ENCODE measurements around the gene CPT1C.
"Not testable (repeated sequence)": the region's sequence is repeated elsewhere in the genome, so short reads cannot be mapped to it uniquely, and the experiment has no call there.

The CPT1C gene

DNA sequence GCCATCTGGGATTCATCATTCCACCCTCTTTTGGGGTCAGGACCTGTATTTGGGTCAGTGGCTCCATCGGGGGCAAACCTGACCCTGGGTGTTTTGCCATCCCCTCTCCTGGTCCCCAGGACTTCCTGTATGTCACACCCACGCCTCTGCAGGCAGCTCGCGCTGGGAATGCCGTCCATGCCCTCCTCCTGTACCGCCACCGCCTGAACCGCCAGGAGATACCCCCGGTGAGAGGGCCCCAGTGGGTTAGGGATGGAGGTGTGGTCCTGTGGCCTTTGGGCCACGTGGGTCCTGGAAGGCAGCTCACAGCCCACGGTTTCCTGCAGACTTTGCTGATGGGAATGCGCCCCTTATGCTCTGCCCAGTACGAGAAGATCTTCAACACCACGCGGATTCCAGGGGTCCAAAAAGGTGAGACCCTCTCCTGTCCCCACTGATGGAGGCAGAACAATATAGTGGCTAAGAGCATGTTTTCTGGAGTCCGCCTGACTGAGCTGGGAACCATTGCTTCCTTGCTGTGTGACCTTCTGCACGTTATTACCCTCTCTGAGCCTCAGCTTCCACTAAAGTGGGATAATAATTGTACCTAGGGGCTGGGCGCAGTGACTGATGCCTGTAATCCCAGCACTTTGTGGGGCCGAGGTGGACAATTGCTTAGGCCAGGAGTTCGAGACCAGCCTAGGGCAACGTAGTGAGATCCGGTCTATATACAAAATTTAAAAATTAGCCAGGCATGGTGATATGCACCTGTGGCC, 14.1 kb downstream of the CPT1C start:
- no peak for DNase-seq (ENCODE audit: low read depth in 3 of 3)

GRCh38 chr19:49705919-49706318, 15.0 kb downstream of the CPT1C start:
- DNase-seq (ENCODE audit: low read depth in 3 of 3), result no peak

GRCh38 chr19:49710372-49710951, 19.5 kb downstream of the CPT1C start:
- no peak for DNase-seq (ENCODE audit: low read depth in 3 of 3)

DNA sequence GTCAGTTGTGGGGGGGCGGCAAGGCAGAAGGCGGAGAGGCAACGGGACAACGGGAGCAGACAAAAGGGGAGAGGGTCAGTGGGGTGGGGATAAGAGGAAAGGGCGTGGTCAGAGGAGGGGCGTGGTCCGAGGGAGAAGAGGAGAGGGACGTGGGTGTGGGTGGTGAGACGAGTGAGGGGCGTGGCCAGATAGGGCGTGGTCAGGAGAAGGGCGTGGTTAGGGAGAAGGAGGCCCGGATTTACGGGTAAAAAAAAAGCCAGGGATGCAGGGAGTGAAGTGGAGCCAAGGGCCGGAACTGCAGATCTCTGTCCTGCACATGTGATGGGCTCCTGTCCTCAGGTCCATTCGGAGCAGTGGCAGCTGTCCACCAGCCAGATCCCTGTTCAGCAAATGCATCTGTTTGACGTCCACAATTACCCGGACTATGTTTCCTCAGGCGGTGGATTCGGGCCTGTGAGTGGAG, 21.5 kb downstream of the CPT1C start:
- no peak for DNase-seq (ENCODE audit: low read depth in 3 of 3)

DNA sequence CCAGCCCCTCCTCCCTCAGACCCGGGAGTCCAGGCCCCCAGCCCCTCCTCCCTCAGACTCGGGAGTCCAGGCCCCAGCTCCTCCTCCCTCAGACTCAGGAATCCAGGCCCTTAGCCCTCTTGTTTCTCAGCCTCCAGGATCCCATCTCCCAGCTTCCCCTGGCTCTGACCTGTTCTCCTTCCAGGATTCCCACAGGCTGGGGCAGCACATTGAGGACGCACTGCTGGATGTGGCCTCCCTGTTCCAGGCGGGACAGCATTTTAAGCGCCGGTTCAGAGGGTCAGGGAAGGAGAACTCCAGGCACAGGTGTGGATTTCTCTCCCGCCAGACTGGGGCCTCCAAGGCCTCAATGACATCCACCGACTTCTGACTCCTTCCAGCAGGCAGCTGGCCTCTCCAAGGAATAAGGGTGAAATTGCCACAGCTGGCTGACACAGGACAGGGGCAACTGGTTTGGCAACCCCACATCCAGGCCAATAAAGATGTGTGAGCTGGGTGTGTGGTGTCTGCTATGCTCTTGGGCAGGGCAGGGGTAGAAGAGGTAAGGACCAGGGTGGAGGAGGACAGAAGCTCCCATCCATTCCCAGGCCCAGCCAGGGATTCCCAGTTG, 22.4 kb downstream of the CPT1C start:
- no peak for DNase-seq (ENCODE audit: low read depth in 3 of 3)

DNA sequence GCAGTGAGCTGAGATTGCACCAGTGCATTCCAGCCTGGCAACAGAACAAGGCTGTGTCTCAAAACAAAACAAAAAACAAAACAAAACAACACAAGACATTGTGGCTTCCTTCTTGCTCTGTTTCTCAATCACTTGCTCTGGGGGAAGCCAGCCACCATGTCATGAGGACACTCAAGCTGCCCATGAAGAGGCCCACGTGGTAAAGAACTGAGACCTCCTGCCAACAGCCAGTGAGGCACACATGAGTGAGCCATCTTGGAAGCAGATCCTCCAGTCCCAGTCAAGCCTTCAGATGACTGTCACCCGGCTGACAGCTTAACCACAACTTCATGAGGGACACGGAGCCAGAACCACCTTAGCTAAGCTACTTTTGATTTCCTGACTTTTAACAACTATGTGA, 25.2 kb downstream of the CPT1C start:
- no peak for DNase-seq (ENCODE audit: low read depth in 3 of 3)

DNA sequence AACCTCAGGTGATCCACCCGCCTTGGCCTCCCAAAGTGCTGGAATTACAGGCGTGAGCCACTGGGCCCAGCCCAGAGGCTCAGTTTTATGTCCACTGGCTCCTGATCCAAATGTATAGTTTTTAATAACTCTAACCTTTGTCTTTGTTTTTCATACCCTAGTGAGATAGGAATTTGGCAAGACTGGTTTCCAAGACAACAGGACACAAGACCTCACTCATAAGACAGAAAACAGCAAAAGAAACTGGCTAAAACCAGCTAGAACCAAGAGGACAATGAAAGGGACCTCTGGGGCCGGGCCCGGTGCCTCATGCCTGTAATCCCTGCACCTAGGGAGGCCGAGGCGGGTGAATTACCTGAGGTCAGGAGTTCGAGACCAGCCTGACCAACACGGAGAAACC, 27.6 kb downstream of the CPT1C start:
- no peak for DNase-seq (ENCODE audit: low read depth in 3 of 3)

DNA sequence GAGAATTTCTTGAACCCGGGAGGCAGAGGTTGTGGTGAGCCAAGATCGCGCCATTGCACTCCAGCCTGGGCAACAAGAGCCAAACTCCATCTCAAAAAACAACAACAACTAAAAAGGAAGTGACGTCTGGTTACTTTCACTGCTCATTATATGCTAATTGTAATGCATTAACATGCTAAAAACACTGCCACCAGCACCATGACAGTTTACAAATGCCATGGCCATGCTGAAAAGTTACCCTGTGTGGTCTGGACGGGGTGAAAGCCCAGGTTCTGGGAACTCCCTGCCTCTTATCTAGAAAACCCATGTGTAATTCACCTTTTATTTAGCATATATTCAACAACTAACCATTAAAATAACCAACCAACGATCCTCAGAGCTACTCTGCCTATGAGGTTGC, 28.1 kb downstream of the CPT1C start:
- DNase-seq (ENCODE audit: low read depth in 3 of 3), result no peak

DNA sequence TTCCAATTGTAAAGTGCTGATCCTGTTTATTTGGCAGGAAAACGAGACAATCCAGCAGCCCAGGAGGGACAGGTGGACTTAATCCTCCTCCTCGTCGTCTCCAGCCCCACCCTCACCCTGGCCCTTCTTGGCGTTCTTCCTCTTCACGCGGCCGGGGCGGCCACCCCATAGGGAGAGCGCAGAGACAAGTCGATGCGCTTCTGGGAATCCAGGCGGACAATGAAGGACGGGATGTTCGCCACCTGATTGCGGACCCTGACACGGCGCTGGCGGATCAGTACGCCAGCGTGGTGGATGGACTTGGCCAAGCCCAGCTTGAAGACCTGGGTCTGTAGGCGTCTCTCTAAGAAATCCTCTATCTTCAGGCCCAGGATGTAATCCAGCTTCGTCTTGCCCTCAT, 28.5 kb downstream of the CPT1C start:
- not testable (repeated sequence) for DNase-seq (ENCODE audit: low read depth in 3 of 3)

DNA sequence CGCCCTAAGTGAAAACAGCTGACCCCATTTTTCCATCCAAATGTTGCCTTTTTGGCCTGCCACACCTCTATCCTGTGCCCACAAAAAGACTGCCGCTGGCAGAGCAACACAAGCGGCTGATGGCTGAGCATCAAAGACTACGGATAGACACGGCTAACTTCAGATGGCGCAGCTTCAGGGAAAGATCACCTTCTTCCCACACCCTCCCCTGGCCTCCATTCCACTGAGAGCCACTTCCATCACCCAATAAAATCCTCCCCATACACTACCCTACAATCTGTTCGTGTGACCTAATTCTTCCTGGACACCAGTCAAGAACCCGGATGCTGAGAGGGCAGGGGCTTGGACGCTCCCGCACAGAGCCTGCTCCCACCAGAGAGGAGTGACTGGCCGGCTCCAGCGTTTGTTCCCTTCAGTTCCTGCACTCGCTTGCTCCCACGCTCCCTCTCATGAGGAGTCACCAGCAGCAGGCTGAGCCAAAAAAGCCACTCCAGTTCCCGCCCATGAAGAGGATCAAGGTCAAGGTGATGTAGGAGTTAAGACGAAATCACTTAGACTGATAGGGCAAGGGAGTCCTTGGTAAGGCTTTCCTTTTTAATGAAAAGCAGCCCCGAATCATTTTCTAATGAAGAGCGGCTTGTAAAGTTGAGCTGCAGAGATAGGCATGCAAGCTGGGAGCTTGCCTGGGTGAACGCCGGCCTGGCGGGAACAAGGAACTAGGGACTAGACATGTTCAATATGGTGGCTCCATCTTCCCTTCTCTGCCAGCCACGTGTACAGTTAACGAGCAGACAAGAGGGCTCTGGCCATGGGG, 36.5 kb downstream of the CPT1C start:
- no peak for DNase-seq (ENCODE audit: low read depth in 3 of 3)

GRCh38 chr19:49730166-49730565, 39.2 kb downstream of the CPT1C start:
- no peak for DNase-seq (ENCODE audit: low read depth in 3 of 3)

GRCh38 chr19:49738268-49738667, 47.4 kb downstream of the CPT1C start:
- no peak for DNase-seq (ENCODE audit: low read depth in 3 of 3)

DNA sequence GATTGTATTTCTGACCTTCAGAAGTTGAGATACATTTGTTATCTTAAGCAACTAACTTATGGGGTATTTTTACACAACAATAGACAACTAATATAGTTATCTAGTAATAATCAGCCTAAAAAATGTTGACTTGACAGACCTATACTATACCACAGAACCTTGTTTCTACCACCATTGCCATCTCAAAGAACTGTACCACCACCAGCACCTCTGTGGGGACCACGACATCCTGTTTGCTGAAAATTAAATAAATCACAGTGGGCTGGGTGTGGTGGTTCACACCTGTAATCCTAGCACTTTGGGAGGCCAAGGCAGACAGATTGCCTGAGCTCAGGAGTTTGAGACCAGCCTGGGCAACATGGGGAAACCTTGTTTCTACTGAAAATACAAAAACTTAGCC, 48.2 kb downstream of the CPT1C start:
- no peak for DNase-seq (ENCODE audit: low read depth in 3 of 3)

GRCh38 chr19:49739933-49740332, 49.0 kb downstream of the CPT1C start:
- DNase-seq (ENCODE audit: low read depth in 3 of 3), result no peak

DNA sequence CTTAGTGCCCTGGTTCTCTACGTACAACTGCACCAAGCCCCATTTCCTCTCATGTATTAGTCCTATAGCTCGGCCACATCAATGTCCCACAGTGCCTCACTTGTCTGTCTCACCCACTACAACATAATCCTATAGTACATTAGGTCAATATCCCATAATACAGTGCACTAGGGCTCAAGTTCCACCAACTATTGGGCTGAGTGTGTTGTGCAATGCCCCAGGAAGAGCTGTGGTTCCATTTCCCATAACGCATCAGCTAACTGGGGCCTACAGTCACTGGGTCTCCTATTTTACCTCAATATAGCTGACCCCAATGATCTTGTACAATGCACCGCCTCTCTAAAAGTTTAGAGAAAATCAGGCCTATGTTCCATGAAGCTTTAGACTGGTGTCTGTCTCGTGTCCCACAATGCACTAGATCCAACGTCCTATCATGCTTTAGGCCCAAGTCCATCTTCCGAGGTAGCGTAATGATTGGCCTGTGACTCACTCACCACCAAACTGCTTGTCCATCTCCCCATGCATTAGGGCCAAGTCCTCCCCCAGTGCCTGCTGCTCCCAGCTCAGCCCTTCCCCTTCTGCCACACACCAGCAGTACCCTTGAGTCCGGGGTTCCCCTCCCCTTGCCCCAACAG, 50.4 kb downstream of the CPT1C start:
- no peak for DNase-seq (ENCODE audit: low read depth in 3 of 3)

DNA sequence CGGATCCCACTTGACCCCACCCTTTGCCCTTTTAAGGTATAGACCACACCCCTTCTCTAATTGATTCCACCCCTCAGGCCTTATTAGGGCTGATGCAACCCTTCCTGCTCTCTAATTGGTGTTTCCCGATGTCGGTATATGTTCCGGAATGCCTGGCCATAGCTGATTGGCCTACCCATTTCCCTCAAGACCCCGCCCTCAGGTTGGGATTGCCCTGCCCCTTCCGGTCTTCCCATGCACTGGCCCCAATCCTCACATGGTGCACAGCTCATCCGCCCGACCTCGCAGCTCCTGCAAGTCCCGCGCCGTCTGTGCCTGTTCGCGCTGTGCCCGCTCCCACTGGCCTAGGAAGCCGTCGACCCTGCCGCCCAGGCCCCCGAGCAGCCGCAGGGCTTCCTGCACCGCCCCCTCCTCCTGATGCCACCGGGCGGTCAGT, 54.0 kb downstream of the CPT1C start:
- DNase-seq (ENCODE audit: low read depth in 3 of 3), result no peak

GRCh38 chr19:49746206-49746958, 55.5 kb downstream of the CPT1C start:
- peak in 2 of 3 experiments; percentile 12 to 20 for DNase-seq (ENCODE audit: low read depth in 3 of 3)

GRCh38 chr19:49749055-49749716, 58.3 kb downstream of the CPT1C start:
- DNase-seq (ENCODE audit: low read depth in 3 of 3), result no peak

- DNase-seq (ENCODE audit: low read depth in 3 of 3), result no peak
Observed at GRCh38 chr19:49749771-49750170, 58.9 kb downstream of the CPT1C start.

DNA sequence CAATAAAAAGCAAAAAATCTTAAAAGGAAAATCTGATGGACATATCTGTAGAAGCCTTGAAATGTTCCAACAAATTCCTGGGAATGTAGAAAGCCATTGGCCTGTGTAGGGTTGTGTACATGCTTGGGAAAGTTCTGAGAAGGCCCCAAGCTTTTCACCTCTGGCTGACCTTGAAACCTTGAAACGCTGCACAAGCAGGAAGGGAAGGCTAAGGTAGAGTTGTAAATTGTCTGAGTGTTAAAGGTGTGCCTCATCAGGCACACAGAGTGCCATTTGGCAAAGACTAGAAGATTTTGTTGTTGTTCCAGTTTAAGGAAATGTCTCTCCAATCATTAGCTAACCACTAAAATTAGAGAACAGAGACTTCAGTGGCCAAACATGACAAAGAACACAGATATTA, 61.8 kb downstream of the CPT1C start:
- no peak for DNase-seq (ENCODE audit: low read depth in 3 of 3)
